PC-9 (cell line): ENCODE measurements around the gene ASIP.

Experiments used
- CTCF ChIP-seq: fragments of 200-600 bp; sonication (generic); conservative IDR thresholded peaks from 2 replicates; pipeline ENCODE4 v1.6.1; 2017; ENCODE audit warnings: mixed run types, antibody characterized with exemption, mild to moderate bottlenecking, moderate library complexity
- EZH2 ChIP-seq: fragments of 200-600 bp; sonication (generic); IDR thresholded peaks from 2 replicates; pipeline ENCODE4 v1.8.0; 2017; ENCODE audit warnings: antibody characterized with exemption, low read depth

- TF ChIP-seq CTCF (no peak), EZH2 (no peak)
Measured at GRCh38 chr20:34235875-34236274, 5.3 kb upstream of the ASIP start.
